ENCODE measurements around the gene APOM.

GRCh38 chr6:31610968-31611367 is 44.7 kb upstream of the APOM start:
- TF ChIP-seq PPARA (CRISPR knock-in tag; IDR thresholded peaks at IDR 0.05; ENCODE audit: borderline replicate concordance) (no peak), PATZ1 (CRISPR knock-in tag; IDR thresholded peaks at IDR 0.05; ENCODE audit: borderline replicate concordance) (no peak)

Data from SK-N-SH treated with all-trans-retinoic acid at 6 μM for 48 hours (cell line).